PC-3 (cell line): Measurements from ENCODE around the gene SEL1L2.

Experiments
- EZH2phosphoT487 ChIP-seq: fragments of 300-600 bp; sonication (generic); IDR thresholded peaks from 2 replicates; pipeline ENCODE4 v1.6.1; 2018; ENCODE audit warnings: mild to moderate bottlenecking, antibody characterized with exemption, low read length, borderline replicate concordance
- TF ChIP-seq, protein P1 (sequence below): fragments of 300-600 bp; sonication (generic); conservative IDR thresholded peaks from 2 replicates; pipeline ENCODE4 v1.5.1; 2017; ENCODE audit warnings: antibody characterized with exemption, low read depth, mild to moderate bottlenecking, low read length

GRCh38 chr20:13927171-13927570 lies 63.2 kb downstream of the SEL1L2 start:
- TF ChIP-seq EZH2phosphoT487, result no peak
- TF ChIP-seq, protein P1, sequence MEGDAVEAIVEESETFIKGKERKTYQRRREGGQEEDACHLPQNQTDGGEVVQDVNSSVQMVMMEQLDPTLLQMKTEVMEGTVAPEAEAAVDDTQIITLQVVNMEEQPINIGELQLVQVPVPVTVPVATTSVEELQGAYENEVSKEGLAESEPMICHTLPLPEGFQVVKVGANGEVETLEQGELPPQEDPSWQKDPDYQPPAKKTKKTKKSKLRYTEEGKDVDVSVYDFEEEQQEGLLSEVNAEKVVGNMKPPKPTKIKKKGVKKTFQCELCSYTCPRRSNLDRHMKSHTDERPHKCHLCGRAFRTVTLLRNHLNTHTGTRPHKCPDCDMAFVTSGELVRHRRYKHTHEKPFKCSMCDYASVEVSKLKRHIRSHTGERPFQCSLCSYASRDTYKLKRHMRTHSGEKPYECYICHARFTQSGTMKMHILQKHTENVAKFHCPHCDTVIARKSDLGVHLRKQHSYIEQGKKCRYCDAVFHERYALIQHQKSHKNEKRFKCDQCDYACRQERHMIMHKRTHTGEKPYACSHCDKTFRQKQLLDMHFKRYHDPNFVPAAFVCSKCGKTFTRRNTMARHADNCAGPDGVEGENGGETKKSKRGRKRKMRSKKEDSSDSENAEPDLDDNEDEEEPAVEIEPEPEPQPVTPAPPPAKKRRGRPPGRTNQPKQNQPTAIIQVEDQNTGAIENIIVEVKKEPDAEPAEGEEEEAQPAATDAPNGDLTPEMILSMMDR, result no peak
